GM18909 (cell line): ENCODE results near the gene ROBO2.

Experiments
- ATAC-seq: cut with Tn5 transposase; IDR thresholded peaks from one replicate; pipeline ENCODE4 v1.9.1; 2021; ENCODE audit warnings: mild to moderate bottlenecking; ENCODE audit not compliant: unreplicated experiment, poor library complexity

The ROBO2 gene

DNA sequence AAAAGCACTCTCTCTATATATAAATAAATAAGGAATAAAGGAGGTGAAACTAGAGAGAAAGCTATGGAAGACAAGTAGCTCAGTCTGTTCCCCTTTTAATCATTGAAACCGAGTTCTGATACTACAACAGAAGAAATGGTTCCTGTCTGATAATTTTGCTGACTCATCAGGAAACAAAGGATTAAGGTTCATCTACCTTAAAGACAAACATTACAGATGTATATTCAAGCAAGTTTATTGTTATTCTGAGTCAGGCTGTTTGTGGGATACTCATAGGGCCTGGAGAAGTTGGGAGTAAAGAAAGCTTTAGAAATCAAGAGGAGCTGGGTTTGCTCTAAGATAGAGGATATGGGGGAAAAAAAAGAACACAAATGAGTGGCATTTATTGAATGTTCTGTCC, 566.0 kb downstream of the ROBO2 start:
- ATAC-seq, result no peak

DNA sequence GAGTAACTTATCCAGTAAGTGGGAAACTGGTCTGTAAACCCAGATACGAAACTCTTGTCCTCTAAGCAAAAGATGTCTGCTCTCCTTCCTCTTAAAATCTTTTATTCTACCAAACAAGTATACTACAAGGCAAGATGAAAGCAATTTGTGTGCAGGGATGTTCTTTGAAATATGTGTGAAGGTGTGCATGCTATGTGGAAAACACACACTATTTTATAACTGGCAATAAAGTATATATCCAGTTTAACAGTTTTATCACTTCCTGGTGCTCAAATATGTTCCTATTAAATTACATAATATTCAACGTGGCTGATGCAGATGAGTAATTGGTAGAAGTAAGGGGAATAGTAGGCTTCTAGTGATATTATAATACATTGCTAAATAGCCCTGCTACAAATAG, 566.5 kb downstream of the ROBO2 start:
- no peak for ATAC-seq

DNA sequence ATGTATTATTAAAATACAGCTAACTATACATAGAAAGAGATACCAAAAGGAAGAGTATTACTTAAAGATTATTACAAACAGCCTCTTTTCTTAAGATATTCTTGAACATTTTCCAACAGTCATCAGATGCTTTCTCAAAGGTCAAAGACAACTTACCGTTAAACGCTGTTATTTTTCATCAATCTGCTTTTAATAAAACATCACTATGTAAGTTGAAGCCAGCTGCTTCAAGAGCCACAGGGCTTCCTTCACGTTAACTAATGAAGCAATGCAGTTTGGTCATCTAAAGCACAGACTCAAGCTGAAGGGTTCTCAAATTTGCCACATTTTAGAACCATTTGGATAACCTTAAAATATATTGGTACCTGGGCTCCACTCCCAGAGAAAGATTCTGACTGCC, 578.8 kb downstream of the ROBO2 start:
- no peak for ATAC-seq

DNA sequence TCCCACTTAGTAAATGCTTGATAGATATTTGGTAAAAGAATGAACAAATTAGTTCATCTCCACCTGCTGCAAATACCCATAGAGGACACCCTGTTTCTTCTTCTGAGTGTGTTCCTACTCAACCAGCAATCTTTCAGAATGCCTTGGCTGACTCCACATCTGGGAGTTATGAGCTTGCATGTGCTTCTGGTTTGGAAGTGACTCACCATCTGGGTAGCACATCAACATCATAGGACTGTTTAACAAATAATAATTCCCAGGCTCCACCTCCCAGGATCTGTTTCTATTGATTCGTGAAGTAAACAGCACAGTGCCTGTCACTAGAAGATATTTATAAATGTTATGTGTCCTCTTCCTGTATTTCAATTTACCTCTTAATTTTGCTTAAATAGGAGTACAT, 580.1 kb downstream of the ROBO2 start:
- ATAC-seq, result no peak

DNA sequence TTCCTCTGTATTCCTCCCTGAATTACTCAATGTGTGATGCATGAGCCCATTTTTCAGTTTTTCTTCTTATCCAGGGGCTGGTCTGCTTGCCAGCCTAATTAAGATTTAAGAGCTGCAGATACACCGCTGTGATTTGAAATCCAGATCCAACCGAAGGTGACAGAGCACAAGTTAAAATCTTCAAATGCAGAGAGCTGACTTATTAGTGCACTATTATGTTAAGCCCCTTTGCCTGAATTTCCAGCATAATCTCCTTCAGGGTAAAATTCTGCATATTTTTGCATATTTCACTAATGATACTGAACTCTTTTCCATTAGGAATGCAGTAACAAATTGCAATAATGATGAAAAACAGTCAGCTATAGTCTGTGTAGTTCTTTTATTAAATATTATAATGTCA, 583.6 kb downstream of the ROBO2 start:
- ATAC-seq, result no peak

DNA sequence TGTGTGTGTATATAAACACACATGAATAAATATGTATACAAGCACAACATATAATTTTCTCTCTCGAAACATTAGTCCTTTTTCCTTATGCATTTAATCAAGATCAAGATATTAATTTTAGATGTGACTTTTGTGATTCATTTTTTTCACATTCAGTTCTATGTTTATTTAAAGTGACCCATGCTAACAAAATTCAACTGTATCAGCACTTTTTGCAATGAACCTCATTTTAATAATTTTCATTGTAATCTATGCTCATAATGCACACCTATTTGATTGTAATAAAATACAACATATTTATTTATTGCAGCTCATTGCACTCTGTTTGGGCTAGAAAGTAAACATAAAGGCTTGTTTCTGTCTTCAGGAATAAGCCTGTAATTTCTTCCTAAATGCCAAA, 586.3 kb downstream of the ROBO2 start:
- ATAC-seq, result no peak

DNA sequence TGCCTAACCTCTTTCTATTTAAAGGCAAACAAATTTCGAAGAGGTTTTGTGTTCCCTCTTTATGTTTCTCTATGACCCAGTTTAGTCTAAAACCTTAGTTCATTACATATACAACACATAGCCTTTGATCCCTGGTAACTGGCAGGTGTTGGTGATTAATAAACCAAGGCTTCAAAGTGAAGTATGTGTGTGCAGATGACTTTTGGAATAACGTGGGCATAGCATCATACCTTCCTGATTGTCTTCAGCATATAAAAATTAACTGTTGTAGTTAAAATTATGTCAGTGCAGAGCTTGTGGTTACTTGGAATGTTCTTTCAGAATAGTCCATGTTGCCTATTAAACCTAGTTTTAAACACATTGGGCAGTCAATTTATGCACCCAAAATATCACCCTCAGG, 608.3 kb downstream of the ROBO2 start:
- ATAC-seq, result no peak

DNA sequence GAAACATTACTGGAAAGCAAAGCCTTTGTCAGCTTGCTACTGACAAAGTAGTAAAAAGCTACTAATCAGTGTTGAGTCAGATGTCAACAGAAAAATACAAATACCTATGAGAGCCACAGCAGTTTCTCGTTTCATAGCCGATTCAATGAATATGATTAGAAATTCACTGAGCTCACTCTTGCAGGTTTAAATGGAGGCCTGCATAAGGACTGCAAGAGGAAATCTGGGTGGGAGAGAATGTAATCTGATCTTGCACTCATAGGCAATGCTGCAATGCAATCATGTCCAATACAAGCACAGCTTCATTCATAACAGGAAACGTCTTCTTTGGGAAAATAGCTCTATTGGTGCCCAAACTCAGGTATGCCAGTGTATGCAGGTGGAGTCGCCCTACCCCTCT, 608.8 kb downstream of the ROBO2 start:
- no peak for ATAC-seq

DNA sequence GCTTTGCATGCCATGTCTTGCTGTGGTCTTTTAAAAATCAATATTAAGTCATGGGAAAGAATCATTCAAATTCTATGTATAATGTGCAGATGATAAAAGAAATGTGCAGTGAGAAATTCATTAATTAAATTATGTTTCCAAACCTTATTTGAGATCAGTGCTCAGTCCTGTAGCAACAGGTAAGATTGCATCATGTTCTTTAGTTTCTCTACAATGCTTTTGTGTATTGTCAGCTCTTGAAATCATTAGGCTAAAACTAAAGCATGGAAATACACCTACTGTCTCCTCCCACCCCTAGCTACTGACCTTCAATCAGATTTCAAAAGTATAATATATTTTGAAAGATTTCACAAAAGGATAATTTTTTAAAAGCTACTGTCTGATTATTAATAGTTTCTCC, 612.7 kb downstream of the ROBO2 start:
- ATAC-seq, result no peak

DNA sequence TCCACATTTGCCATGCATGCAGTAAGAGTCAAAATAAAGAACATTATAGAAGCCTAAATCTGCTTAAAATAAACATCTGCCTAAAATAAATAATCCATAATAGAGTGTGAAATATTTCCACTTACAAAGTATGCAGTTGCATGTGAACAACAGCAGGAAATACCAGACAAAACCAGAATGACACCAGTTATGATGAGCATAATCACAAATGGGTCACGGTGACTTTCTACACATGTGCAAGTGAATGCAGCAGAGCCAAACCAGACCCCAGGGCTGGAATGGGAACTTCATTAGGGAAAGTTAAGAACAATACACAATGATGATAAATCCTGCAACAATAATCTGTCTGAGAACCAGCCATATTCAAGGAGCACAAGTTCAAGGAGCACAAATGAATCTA, 615.5 kb downstream of the ROBO2 start:
- no peak for ATAC-seq

DNA sequence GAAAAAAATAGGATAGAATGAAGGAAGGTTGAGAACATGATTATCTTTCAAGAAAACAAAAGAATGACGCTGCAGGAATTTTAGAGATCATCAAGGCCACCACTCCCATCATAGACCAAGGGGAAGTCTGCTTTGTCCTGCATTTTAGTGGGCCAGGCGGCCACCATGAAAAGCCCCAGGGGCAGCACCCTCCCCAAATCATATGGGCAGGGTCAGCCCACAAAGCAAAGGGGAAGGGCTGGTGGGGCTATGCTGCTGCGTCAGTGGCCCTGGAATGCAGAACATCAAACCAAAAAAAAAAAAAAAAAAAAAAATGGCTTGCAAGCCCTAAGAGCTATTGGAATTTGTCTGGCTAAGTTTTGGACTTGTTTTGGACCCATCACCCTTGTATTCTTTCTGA, 620.8 kb downstream of the ROBO2 start:
- no peak for ATAC-seq

DNA sequence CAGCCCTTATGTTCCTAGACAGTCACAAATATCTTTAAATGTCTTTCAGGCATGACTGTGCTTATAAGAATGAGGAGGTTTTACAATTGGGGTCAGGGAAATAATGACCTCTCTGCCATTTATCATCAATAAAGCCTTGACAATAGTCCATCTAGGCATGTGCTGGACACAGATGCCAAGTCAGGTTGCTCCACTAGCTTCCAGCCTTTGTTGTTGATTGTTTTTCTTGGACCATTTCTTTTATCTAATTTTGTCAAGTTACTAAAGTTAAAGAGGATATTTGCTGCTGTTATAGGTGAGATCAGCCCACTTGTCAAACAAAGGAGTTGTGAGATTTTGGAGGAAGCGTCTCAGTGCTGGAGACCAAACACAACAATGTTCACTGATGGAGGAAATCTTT, 628.0 kb downstream of the ROBO2 start:
- ATAC-seq, result no peak

DNA sequence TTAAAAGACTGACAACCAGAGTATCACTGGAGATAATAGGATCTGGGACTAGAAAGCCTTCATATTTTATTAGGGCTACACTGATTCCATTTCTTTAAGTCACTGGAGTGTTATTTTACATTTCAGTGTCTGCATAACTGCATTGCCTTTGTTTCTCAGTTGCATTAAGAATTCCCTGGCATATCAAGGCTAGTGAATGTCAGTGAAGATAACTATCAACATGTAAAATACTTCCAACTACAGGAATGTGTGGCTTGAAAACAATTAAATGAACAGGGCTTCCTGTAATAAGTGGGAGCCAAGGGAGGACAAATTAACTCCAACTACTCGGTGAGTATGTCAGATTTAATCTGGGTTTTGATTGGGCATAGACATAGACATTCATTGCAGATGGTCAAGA, 628.5 kb downstream of the ROBO2 start:
- ATAC-seq, result no peak

DNA sequence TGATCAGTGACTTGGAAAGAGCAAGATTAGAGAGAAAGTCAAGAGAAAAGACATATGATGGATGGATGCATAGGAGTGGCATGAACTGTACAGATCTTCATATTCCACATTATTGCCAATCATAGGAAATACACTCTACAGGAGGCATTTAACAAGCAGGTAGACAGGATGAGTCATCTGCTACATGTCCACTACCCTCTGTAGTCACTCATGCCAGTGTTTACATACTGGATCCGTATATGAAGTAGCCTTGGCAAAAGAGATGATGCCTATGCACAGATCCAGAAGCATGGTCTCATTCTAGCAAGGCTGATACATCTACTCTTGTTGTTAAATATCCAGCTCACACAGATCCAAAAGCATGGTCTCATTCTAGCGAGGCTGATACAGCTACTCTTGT, 632.1 kb downstream of the ROBO2 start:
- ATAC-seq, result no peak

DNA sequence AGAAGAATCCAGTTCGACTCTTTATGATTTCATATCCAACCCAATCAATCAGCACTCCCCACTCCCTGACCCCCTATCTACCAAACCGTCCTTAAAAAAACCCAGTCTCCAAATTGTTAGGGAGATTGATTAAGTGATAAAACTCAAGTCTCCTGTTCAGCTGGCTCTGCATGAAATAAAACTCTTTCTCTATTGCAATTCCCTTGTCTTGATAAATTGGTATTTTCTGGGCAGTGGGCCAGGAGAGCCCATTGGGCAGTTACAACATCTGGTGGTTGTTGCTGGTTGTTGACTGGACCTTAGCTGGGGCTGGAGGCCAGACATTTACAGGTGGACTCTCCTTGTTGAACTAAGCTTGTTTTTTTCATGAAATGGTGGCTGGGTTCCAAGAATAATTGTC, 642.3 kb downstream of the ROBO2 start:
- no peak for ATAC-seq

DNA sequence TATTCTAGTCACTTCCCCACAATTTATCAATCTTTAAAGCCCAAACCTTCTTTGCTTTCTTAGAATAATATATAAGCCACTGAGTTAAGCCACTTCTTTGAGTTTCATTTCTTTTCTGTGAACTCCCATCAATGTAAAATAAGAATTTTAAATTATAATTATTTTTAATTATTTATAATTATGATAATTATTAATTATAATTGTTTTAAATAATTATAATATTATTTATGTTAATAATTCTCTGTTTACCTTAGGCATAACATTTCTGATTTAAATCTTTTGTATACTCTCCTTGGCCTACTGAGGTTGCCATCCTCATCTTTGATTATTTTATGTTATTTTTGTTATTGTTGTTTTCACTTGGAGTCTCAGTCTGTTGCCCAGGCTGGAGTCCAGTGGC, 644.2 kb downstream of the ROBO2 start:
- ATAC-seq, result no peak

DNA sequence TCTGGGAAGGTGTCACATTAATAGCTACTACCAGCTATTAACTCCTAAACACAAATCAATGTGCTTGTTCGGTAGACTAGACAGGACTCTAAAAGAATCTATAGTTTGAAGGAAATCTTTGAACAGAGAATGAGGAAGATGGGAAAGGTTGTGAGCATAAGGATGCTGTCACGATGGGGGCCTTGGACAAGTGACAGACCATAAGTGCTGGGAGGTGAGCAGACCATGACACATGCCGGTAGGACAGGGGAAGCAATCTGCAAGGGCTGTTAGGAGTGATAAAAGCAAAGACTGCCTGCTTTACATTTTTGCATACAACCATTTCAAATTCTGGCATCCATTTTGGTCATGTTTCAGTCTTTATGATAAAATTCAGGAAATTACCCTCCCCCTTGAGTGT, 645.8 kb downstream of the ROBO2 start:
- no peak for ATAC-seq

DNA sequence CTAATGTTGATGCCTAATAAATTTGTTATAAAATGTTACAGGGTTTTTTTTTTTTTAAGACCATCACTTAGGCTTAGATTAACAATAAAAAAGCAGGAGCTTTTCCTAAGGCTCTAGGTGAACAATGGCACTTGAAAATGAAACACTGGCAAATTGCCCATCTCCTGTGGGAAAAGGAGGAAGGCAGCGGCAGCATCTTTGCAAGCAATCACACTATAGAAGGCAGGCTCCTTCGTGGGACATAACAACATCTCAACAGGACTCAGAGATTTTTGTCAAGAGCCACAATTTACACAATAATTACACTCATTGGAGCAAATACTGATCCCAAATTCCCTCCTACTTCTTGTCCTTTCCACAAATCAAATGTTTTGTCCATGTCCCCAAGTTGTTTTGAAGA, 646.7 kb downstream of the ROBO2 start:
- no peak for ATAC-seq

DNA sequence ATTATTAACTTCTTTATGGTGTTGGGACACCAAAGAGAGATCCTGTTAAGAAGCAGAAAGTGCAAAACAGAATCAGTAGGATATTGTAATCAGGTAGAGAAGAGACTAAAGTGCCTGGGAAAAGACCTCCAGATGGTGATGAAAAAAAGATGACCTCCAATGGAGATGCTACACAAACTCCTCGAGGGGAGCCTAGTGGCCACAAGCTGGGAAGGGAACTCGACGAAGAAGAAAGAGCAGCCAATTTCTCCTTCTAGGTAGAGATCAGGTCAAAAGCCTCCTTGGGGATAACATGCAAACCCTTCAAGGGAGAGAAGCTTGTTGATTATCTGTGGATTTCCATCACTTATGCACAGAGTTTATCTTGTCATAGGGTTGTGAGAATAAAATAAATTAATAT, 647.6 kb downstream of the ROBO2 start:
- no peak for ATAC-seq

DNA sequence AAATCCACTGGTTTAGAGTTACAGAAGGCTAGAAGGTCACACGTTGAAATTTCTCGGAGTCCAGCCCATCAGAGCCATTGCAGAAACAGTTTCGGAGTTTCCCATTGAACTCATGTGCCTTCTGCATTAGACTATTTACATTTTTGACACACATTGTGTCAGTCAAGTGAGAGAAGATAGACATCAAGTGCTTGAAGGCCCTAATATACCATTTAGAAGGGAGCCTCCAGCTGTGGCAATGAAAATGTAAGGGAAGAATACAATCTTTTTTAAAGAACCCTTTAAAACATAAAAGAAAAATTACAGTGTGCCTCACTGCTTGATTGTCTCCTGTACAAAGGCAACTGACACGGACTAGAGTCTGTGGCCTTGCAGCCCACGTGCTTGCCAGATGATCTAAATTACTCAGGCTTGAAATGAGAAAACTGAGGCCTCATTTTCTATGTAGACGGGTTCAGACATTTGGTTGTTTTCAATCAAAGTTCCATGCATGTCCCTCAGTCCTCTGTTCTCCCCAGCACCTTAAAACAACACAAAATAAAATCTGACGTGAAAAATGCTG, 650.5 kb downstream of the ROBO2 start:
- ATAC-seq, result no peak

DNA sequence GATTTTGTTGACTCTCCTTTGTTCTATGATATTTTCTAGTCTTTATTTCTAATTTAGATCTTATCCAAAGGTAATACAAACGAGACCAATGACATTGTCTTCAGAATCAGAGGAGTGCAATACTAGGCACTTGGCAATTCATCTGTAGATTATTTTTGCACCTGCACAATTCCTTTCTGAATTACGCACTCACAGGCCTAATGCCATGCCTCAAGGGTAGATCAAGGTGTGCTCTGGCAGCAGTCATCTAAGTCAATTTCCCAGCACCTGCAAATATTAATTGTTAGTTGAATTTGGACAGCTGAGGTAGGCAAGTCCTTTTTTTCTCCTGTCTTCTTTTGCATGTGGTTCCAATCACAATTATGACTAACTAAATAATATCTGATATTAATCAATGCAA, 653.2 kb downstream of the ROBO2 start:
- no peak for ATAC-seq

DNA sequence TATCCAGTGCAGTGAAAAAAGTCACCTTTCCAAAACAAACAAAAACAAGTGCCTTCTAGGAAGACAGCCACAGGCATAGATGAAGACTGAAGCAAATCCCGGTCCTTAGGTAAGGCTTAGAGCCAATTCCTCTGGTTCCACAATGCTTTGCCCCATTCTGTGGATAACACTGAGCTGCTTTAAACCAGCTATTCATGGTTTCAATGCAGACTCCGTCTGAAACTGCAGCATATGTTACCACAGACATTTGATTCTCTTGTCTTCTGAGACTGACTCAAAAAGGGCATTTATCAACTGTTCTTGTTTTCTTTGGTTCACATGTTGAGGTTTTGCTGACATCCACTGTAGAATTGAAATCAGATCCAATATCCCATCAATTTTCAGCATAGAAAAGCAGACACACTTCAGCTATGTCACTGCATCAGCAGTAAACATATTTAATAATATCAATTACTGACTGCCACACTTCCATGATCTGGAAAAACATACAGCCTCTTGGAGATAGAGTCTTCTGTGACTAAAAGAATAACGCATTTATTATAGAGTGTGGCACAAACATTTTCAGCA, 659.3 kb downstream of the ROBO2 start:
- ATAC-seq, result no peak
